ENCODE results near the gene STT3A.
A peak's percentile ranks its signal among the peaks of the same experiment; 100 is the strongest.
"Not testable (repeated sequence)": the region's sequence is repeated elsewhere in the genome, so short reads cannot be mapped to it uniquely, and the experiment has no call there.

Gene STT3A

DNA sequence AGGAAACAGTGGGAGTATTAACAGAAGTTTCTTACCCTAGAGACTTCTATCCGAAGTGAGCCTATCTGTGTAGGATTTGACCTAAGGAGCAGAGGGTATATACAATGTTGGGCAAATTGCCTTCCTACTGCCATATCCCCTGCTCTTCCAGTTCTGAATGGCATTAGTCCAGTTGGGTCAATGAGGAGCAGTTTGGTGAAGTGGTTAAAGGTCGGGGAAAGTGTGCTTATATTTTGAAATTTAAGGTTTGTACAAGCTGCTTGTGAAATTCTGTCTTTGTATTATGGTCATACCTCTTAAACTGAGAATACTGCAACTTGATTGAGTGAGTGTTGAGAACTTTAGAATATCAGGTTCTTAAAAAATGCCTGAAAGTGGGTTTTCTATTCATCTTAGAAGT, 21.7 kb upstream of the STT3A start:
- H3K27me3 ChIP-seq (ENCODE audit: low read depth) = no peaks in the 10 kb centered on the region
- in situ Hi-C loops (cut with MboI; ENCODE audit: low sequenced_read_pairs) = no loop called here
- H3K4me3 ChIP-seq = no peak overlapping the region

DNA sequence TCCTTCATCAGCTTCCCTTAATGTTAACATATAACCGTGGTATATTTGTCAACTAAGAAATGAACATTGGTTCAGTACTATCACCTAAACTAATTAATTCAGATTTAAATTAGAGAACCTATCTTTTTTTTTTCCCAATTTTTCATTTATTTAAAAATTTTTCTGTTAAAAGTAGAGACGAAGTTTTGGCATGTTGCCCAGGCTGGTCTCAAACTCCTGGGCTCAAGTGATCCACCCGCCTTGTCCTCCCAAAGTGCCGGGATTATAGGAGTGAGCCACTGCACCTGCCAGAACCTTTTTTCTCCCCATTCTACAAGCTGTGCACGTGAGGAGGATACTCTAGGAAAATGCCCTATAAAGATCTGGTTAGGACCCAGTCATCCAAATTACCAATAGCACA, 19.7 kb upstream of the STT3A start:
- peaks cover 48% of the 10 kb centered on the region for H3K36me3 ChIP-seq (replicated peaks)

More for the DNA sequence above, 21.7 kb upstream of the STT3A start:
- Histone ChIP-seq H3K36me3 (replicated peaks) (peaks cover 34% of the 10 kb centered on the region), H3K9me3 (no peaks in the 10 kb centered on the region), H3K4me1 (peaks cover 12% of the 10 kb centered on the region)
- no peak for DNase-seq (ENCODE audit: low spot score in 2 of 2)

DNA sequence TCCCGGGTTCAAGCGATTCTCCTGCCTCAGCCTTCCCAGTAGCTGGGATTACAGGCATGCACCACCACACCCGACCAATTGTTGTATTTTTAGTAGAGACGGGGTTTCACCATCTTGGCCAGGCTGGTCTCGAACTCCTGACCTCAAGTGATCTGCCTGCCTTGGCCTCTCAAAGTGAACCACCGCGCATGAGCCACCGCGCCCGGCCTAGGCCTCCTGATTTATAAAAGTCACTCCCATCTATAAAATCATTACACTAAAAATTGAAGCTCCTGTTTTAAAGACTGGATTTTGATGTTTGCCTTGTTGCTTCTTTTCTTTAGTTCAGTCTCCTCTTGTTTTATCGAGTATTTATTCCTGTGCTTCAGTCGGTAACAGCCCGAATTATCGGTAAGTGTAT, 15.5 kb upstream of the STT3A start:
- peaks cover 76% of the 10 kb centered on the region for H3K36me3 ChIP-seq (replicated peaks)
- H3K9me3 ChIP-seq; DNase-seq (ENCODE audit: low spot score in 2 of 2); in situ Hi-C loops (cut with MboI; ENCODE audit: low sequenced_read_pairs); H3K4me1 ChIP-seq; H3K4me3 ChIP-seq; H3K27me3 ChIP-seq (ENCODE audit: low read depth): not testable (repeated sequence)

More for the DNA sequence above, 19.7 kb upstream of the STT3A start:
- no peak for DNase-seq (ENCODE audit: low spot score in 2 of 2)
- Histone ChIP-seq H3K4me1 (peaks cover 12% of the 10 kb centered on the region), H3K4me3 (no peak overlapping the region), H3K9me3 (no peaks in the 10 kb centered on the region), H3K27me3 (ENCODE audit: low read depth) (no peaks in the 10 kb centered on the region)
- in situ Hi-C loops (cut with MboI; ENCODE audit: low sequenced_read_pairs) = no loop called here

DNA sequence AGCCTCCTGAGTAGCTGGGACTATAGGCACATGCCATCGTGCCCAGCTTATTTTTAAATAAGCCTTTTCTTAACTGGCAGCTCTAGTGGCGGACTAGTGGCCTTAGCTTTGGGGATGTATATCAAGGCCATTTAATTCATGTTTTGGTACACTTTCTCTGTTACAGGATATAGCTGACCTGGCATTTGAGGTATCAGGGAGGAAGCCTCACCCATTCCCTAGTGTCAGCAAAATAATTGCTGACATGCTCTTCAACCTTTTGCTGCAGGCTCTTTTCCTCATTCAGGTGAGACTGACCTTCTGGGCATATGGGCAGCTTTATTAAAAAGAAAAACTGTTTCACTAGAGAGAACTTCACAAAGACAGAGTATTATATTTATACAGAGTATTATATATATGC, 13.9 kb upstream of the STT3A start:
- Histone ChIP-seq H3K27me3 (ENCODE audit: low read depth) (no peaks in the 10 kb centered on the region), H3K9me3 (no peaks in the 10 kb centered on the region), H3K4me1 (no peaks in the 10 kb centered on the region), H3K36me3 (replicated peaks) (peaks cover 84% of the 10 kb centered on the region), H3K4me3 (no peak overlapping the region)
- DNase-seq (ENCODE audit: low spot score in 2 of 2) = no peak
- in situ Hi-C loops (cut with MboI; ENCODE audit: low sequenced_read_pairs) = no loop called here

DNA sequence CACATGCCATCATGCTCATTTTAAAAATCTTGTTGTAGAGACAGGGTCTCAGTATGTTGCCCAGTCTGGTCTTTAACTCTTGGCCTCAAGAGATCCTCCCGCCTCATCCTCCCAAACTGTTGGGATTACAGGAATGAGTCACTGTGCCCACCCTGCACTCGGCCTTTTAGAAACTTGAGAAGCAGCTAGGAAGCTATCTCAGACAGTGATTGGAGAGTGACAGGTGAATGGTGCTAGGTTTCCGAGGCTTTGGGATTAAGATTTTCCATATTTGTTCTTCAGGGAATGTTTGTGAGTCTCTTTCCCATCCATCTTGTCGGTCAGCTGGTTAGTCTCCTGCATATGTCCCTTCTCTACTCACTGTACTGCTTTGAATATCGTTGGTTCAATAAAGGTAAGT, 12.8 kb upstream of the STT3A start:
- peaks cover 81% of the 10 kb centered on the region for H3K36me3 ChIP-seq (replicated peaks)
- H3K4me1 ChIP-seq = no peaks in the 10 kb centered on the region
- in situ Hi-C loops (cut with MboI; ENCODE audit: low sequenced_read_pairs) = no loop called here
- H3K9me3 ChIP-seq = no peaks in the 10 kb centered on the region
- DNase-seq (ENCODE audit: low spot score in 2 of 2) = no peak
- H3K4me3 ChIP-seq = no peak overlapping the region
- no peaks in the 10 kb centered on the region for H3K27me3 ChIP-seq (ENCODE audit: low read depth)

DNA sequence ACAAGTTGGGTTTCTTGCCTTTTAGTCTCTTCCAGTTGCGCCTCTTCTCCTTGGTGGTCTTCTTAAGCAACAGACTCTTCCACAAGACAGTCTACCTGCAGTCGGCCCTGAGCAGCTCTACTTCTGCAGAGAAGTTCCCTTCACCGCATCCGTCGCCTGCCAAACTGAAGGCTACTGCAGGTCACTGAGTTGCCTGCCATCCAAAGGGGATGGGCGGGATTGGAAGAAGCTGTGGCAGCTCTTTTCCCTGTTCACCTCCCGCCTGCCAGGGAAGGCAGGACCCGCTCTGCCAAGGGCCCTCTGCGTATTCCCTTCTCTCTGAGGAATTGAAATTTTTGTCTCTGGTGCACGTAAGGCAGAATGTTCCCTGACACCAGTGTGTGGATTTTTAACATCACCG, 9.2 kb upstream of the STT3A start:
- Histone ChIP-seq H3K27me3 (ENCODE audit: low read depth) (no peaks in the 10 kb centered on the region), H3K36me3 (replicated peaks) (peaks cover 56% of the 10 kb centered on the region), H3K9me3 (no peaks in the 10 kb centered on the region), H3K4me3 (no peak overlapping the region), H3K4me1 (peaks cover 2% of the 10 kb centered on the region; the same call in 1 of the 2 replicates)
- in situ Hi-C loops (cut with MboI; ENCODE audit: low sequenced_read_pairs) = no loop called here
- DNase-seq (ENCODE audit: low spot score in 2 of 2) = no peak

DNA sequence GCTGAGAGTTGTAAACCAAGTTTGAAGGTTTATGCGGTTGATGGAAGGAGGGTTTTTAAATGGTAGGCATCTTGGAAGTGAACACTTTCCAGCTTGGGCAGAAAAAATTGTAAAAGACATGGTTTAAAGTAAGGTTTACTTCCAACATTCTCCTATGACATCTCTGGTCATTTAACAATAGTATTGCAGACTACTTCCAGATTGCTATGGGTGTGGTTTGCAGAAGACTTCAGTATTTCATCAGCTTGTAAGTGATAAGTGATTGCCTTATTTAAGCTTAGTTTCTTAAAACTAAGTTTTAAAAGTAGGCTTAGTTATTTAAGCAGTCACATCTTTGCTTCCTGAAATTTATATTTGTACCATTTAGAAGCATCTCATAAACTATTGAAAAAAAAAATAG, 7.2 kb upstream of the STT3A start:
- H3K9me3 ChIP-seq = no peaks in the 10 kb centered on the region
- peaks cover 38% of the 10 kb centered on the region for H3K36me3 ChIP-seq (replicated peaks)
- no peaks in the 10 kb centered on the region for H3K27me3 ChIP-seq (ENCODE audit: low read depth)
- in situ Hi-C loops (cut with MboI; ENCODE audit: low sequenced_read_pairs) = no loop called here
- H3K4me3 ChIP-seq = no peak overlapping the region
- peaks cover 7% of the 10 kb centered on the region for H3K4me1 ChIP-seq
- DNase-seq (ENCODE audit: low spot score in 2 of 2) = no peak

DNA sequence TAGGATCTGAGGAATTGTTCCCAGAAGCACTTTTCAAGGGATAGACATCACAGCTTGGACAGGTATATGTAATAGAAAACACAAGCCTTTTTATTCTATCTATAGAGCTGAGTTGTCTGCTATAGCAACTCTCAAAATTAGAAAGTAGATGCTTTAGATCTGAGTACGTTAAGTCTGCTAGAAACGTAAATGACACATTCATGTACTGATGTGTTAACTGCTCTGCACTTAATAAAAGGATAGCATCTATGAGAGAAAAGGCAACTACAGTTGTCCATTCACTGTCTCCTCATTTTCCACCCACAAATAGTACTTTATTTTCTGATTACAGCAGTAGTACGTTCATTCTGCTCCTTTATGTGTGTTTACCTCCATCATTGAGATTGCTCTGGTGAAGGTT, 6.0 kb upstream of the STT3A start:
- in situ Hi-C loops (cut with MboI; ENCODE audit: low sequenced_read_pairs) = no loop called here

DNA sequence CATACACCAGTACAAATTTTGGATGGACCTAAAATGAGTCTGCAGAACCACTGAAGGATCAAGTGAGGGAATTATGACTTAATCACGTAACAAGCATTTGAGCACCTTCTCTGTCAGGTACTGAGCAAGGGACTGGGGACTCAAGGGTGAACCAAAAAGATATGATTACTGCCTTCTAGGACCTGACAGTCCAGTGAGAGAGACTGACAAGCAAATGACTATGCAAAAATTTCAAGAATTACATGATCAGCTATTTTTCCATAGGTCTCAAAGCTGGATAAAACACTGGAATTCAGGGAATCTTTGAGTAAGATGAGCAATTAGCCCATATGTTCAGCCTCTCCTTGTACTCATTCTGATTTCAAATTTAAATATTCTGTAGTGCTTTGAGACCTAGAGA, 5.2 kb upstream of the STT3A start:
- Histone ChIP-seq H3K9me3 (no peaks in the 10 kb centered on the region), H3K27me3 (ENCODE audit: low read depth) (no peaks in the 10 kb centered on the region), H3K4me3 (no peak overlapping the region), H3K36me3 (replicated peaks) (peaks cover 24% of the 10 kb centered on the region), H3K4me1 (peaks cover 10% of the 10 kb centered on the region)
- in situ Hi-C loops (cut with MboI; ENCODE audit: low sequenced_read_pairs) = no loop called here
- DNase-seq (ENCODE audit: low spot score in 2 of 2) = no peak

More for the DNA sequence above, 6.0 kb upstream of the STT3A start:
- peaks cover 10% of the 10 kb centered on the region for H3K4me1 ChIP-seq
- H3K9me3 ChIP-seq = no peaks in the 10 kb centered on the region
- no peak for DNase-seq (ENCODE audit: low spot score in 2 of 2)
- no peak overlapping the region for H3K4me3 ChIP-seq
- H3K36me3 ChIP-seq (replicated peaks) = peaks cover 31% of the 10 kb centered on the region
- H3K27me3 ChIP-seq (ENCODE audit: low read depth) = no peaks in the 10 kb centered on the region

DNA sequence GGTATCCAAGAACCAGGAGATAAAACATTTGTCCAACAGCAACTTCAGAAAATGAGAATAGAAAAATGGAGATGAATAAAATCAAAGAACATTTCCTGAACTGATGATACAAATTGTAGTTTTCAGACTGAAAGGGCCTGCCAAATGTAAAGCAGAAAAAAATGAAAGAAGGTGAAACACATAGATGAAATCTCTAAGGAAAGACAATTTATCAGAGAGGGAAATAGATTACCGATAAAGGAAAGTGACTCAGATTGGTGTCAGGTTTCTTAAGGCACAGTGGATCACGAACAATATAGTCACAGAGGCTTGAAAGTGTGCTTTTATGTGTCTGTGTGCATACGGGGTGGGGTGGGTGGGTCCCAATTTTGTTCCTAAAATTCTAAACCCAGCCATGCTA, 4.1 kb upstream of the STT3A start:
- Histone ChIP-seq H3K4me1 (peaks cover 11% of the 10 kb centered on the region), H3K4me3 (no peak overlapping the region), H3K9me3 (no peaks in the 10 kb centered on the region), H3K36me3 (replicated peaks) (peaks cover 14% of the 10 kb centered on the region), H3K27me3 (ENCODE audit: low read depth) (no peaks in the 10 kb centered on the region)
- DNase-seq (ENCODE audit: low spot score in 2 of 2) = no peak
- in situ Hi-C loops (cut with MboI; ENCODE audit: low sequenced_read_pairs) = no loop called here

DNA sequence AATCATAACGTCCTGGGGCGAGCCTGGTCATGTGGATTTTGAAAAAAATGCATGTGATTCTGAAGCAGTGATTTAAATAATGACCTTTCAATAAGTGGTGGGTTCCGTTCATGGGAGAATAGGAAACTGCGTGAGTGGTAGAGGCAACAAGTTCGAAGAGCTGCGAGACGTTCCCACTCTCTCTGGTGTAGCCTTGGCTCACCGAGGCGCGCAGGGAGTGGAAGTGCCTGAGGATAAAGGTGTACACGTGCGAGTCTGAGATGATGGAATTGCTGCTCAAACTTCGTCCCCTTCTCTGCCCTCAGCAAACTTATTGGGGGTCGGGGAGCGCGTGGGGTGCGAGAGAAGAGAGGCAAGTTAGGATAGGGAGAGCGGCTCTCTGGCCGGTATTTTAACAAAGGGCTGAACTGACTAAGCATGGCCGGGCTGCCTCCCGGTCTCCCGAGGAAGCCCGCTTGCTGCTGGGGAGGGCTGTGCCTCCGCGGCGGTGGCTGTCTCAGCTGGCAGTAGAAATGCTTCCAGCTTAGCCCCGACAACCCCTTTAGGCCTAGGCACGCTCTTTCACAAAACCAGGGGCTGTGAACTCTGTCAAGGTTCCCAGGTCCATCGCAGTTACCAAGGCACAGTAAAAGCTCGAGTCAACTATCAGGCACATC, 875 bp upstream of the STT3A start:
- in situ Hi-C loops (cut with MboI; ENCODE audit: low sequenced_read_pairs) = no loop called here
- Histone ChIP-seq H3K4me3 (peak overlapping the region; percentile 90), H3K27me3 (ENCODE audit: low read depth) (no peaks in the 10 kb centered on the region), H3K4me1 (peaks cover 22% of the 10 kb centered on the region), H3K9me3 (no peaks in the 10 kb centered on the region), H3K36me3 (replicated peaks) (peaks cover 12% of the 10 kb centered on the region)
- DNase-seq (ENCODE audit: low spot score in 2 of 2) = peak in 1 of 2 experiments; percentile 37

DNA sequence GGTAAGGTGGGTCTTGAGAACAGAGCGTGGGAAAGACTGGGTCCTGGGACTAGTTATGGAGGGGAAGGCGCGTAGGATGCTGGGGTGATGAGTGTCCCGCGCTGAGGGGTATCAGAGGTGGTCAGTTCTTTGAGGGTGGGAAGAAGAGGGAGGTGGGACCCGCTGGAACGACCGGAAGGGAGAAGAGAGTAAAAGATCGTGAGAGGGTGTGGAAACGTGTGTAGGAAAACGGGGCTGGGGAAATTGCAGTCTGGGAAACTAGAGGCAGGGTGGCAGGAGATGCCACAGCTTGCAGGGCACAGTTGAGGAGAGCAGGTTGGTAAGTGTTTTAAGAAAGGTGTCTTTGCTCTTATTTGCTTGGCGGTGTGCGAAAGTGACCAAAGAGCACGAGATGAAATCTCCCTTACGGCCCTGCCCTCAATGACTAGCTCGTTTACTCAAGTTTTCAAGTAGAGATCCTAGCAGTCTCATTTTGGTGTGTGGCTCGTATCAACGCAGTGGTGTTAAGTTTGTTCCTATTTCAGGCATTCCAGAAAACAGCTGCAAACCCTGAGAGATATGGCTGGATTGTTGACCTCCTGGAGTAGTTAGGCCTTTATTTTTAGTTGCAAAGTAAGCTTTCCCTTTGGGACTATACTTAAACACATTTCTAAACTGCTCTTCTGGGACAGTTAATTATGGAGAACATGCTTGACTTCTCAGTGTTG, 615 bp downstream of the STT3A start:
- peak; percentile 49 to 54 for DNase-seq (ENCODE audit: low spot score in 2 of 2)
- Histone ChIP-seq H3K36me3 (replicated peaks) (peaks cover 24% of the 10 kb centered on the region), H3K9me3 (no peaks in the 10 kb centered on the region), H3K4me3 (peak overlapping the region; percentile 90), H3K27me3 (ENCODE audit: low read depth) (no peaks in the 10 kb centered on the region), H3K4me1 (peaks cover 22% of the 10 kb centered on the region)
- in situ Hi-C loops (cut with MboI; ENCODE audit: low sequenced_read_pairs) = no loop called here

DNA sequence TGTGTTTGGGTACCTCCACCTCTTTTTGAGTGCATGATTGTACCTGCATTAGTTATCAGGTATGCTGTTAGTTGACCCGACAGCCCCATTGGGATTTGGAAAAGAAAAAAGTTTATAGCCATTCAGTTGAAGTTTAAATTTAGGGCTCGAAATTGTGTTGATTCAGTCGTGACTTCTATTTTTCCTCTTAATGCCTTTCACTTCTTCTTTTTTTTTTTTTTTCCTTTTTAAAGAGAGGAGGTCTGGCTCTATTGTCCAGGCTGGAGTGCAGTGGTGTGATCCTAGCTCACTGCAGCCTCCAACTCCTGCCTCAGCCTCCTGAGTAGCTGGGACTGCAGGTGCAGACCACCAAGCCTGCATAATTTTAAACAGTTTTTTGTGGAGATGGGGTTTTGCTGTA, 2.3 kb downstream of the STT3A start:
- in situ Hi-C loops (cut with MboI; ENCODE audit: low sequenced_read_pairs) = no loop called here
- Histone ChIP-seq H3K27me3 (ENCODE audit: low read depth) (no peaks in the 10 kb centered on the region), H3K4me3 (no peak overlapping the region), H3K4me1 (peaks cover 15% of the 10 kb centered on the region), H3K36me3 (replicated peaks) (peaks cover 37% of the 10 kb centered on the region), H3K9me3 (no peaks in the 10 kb centered on the region)
- DNase-seq (ENCODE audit: low spot score in 2 of 2) = no peak

DNA sequence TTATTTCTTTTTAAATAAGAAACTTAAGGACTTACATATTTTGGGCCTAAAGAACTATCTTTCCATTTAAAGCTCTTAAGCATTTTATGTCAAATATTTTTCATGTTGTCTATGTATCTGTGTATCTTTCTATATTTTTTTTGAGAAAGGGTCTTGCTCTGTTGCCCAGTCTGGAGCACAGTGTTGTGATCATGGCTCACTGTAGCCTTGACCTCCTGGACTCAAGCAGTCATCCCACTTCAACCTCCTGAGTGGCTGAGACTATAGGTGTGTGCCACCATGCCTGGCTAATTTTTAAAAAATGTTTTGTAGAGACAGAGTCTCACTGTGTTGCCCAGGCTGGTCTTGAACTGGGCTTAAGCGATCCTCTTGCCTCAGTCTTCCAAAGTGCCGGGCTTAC, 8.0 kb downstream of the STT3A start:
- DNase-seq (ENCODE audit: low spot score in 2 of 2) = no peak
- Histone ChIP-seq H3K27me3 (ENCODE audit: low read depth) (no peaks in the 10 kb centered on the region), H3K4me1 (no peaks in the 10 kb centered on the region; the same call in 1 of the 2 replicates), H3K4me3 (no peak overlapping the region), H3K9me3 (no peaks in the 10 kb centered on the region), H3K36me3 (replicated peaks) (peaks cover 88% of the 10 kb centered on the region)
- in situ Hi-C loops (cut with MboI; ENCODE audit: low sequenced_read_pairs) = no loop called here

Measured in HAP-1 (cell line).